Breast epithelium (tissue), 3 donors: ENCODE measurements around the gene ZNF668.

Source experiments
- POLR2A ChIP-seq: fragments of 450-650 bp; IDR thresholded peaks from one replicate; pipeline ENCODE4 v1.6.1; 2016; ENCODE audit warnings: antibody characterized with exemption, mild to moderate bottlenecking, moderate library complexity
- POLR2AphosphoS5 ChIP-seq, 3 donors: sonication (generic); formaldehyde crosslinking; IDR thresholded peaks; one replicate each; pipeline ENCODE4 v1.6.1; 2017; ENCODE audit warnings: antibody characterized with exemption in 3 of 3
- TF ChIP-seq, protein P1 (sequence below), 3 donors: fragments of 450-650 bp; IDR thresholded peaks; one replicate each; pipeline ENCODE4 v1.5.1; 2016 to 2017; ENCODE audit warnings: antibody characterized with exemption in 3 of 3, mild to moderate bottlenecking in 3 of 3, moderate library complexity in 3 of 3

DNA sequence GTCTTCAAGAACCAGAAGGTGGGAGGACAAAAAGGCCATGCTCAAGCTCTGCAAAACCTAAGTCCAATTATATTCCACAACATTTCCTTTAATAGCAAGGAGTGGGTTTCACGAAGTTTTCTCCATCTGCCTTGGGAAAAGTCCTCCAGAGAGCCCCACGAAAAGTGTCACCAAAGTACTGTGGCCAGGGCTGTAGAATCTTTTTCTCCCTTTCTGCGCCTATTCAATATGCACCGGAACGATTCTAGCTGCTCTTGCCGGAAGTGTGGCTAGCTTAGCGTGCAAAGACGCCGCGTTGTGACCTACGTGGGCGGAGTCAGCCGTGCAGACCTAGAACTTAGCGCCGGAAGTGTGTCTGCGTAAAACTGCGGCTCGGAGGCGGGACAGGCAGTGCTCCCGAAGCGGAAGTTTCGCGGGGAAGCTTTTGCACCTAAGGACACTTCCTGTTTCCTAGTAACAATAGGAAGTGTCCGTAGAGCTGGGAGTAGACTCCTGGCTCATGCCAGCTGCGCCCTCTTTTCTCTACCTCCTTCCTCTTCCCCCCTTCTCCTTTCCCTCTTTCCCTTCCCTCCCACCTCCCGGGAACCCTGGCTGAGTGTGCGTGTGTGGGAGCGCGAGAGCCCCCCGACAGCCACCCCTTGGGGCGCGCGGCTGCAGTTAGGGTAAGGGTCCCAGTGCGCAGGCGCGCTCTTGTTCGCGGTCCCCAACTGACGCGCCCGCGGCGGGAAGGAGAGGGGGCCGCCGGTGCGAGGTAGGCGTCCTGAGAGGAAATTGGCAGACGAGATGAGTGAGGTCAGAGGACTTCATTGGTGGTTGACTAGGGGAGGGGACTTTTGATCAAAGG is at the start of gene ZNF668, which contains the start of gene ZNF646:
- TF ChIP-seq, protein P1, sequence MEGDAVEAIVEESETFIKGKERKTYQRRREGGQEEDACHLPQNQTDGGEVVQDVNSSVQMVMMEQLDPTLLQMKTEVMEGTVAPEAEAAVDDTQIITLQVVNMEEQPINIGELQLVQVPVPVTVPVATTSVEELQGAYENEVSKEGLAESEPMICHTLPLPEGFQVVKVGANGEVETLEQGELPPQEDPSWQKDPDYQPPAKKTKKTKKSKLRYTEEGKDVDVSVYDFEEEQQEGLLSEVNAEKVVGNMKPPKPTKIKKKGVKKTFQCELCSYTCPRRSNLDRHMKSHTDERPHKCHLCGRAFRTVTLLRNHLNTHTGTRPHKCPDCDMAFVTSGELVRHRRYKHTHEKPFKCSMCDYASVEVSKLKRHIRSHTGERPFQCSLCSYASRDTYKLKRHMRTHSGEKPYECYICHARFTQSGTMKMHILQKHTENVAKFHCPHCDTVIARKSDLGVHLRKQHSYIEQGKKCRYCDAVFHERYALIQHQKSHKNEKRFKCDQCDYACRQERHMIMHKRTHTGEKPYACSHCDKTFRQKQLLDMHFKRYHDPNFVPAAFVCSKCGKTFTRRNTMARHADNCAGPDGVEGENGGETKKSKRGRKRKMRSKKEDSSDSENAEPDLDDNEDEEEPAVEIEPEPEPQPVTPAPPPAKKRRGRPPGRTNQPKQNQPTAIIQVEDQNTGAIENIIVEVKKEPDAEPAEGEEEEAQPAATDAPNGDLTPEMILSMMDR (IDR thresholded peaks at IDR 0.05), result no peak
- TF ChIP-seq POLR2A (peak; percentile 62), POLR2AphosphoS5 (IDR thresholded peaks at IDR 0.05) (peak; percentile 71 to 81 (median 76))
